IPS-20b (cell line): ENCODE results near the gene ZDHHC14.
"Not testable (repeated sequence)": the region's sequence is repeated elsewhere in the genome, so short reads cannot be mapped to it uniquely, and the experiment has no call there.

Source experiments
- H3K27ac ChIP-seq: one replicate; pipeline ENCODE4 v1.5.1; 2013; ENCODE audit warnings: low read length
- H3K27me3 ChIP-seq: 2 replicates; pipeline ENCODE4 v1.6.1; 2013; ENCODE audit warnings: mild to moderate bottlenecking, low read length, inconsistent platforms; ENCODE audit not compliant: insufficient read depth
- H3K36me3 ChIP-seq: 2 replicates; pipeline ENCODE4 v1.6.1; 2013; ENCODE audit warnings: low read depth, mild to moderate bottlenecking, inconsistent platforms, low read length, moderate library complexity; ENCODE audit not compliant: insufficient read depth
- H3K4me1 ChIP-seq: 2 replicates; pipeline ENCODE4 v1.6.1; 2013; ENCODE audit warnings: mild to moderate bottlenecking, control low read depth, inconsistent platforms, low read length, moderate library complexity; ENCODE audit not compliant: insufficient read depth
- H3K4me3 ChIP-seq: 2 replicates; pipeline ENCODE4 v1.5.1; 2013; ENCODE audit warnings: mild to moderate bottlenecking, low read length, inconsistent platforms
- H3K9ac ChIP-seq: 2 replicates; pipeline ENCODE4 v1.6.1; 2013; ENCODE audit warnings: low read depth, mild to moderate bottlenecking, inconsistent platforms, low read length, moderate library complexity
- H3K9me3 ChIP-seq: 2 replicates; pipeline ENCODE4 v1.6.1; 2013; ENCODE audit warnings: mild to moderate bottlenecking, low read depth, low read length, inconsistent platforms; ENCODE audit not compliant: insufficient read depth

The ZDHHC14 gene

GRCh38 chr6:157556671-157557430 lies 175.9 kb downstream of the ZDHHC14 start:
- peaks cover 26% of the 10 kb centered on the region; the same call in 1 of the 2 replicates for H3K4me1 ChIP-seq
- H3K9me3 ChIP-seq: no peaks in the 10 kb centered on the region
- no peak overlapping the region for H3K27ac ChIP-seq
- H3K36me3 ChIP-seq: no peaks in the 10 kb centered on the region
- no peaks in the 10 kb centered on the region for H3K27me3 ChIP-seq
- no peak overlapping the region for H3K9ac ChIP-seq
- no peak overlapping the region for H3K4me3 ChIP-seq

- H3K4me1 ChIP-seq: peaks cover 24% of the 10 kb centered on the region; the same call in 1 of the 2 replicates
- H3K4me3 ChIP-seq: no peak overlapping the region
- no peaks in the 10 kb centered on the region for H3K27me3 ChIP-seq
- H3K36me3 ChIP-seq: no peaks in the 10 kb centered on the region
- no peak overlapping the region for H3K27ac ChIP-seq
- H3K9me3 ChIP-seq: no peaks in the 10 kb centered on the region
- H3K9ac ChIP-seq: no peak overlapping the region
Measured at GRCh38 chr6:157557559-157557958, 176.6 kb downstream of the ZDHHC14 start.

DNA sequence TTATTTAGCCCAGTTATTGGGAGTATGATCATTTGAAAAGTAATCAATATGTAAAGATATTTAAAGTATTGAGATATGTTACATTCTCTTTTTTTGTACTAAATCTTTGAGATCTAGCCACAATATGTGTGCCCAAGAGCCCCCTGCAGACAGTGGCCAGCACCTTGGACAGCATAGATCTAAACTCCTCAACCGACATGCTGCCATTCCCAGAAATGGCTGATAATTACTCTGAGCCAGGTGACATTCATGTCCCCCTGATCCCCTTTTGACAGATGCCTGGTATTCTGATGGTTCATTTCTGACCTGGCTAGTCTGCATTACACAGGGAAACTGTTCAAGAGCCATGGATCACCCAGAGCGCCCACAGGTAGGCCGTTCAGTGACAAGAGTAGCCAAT lies 177.1 kb downstream of the ZDHHC14 start:
- Histone ChIP-seq H3K9ac (no peak overlapping the region), H3K9me3 (no peaks in the 10 kb centered on the region), H3K4me1 (peaks cover 19% of the 10 kb centered on the region; the same call in 1 of the 2 replicates), H3K27ac (no peak overlapping the region), H3K27me3 (no peaks in the 10 kb centered on the region), H3K4me3 (no peak overlapping the region), H3K36me3 (no peaks in the 10 kb centered on the region)

DNA sequence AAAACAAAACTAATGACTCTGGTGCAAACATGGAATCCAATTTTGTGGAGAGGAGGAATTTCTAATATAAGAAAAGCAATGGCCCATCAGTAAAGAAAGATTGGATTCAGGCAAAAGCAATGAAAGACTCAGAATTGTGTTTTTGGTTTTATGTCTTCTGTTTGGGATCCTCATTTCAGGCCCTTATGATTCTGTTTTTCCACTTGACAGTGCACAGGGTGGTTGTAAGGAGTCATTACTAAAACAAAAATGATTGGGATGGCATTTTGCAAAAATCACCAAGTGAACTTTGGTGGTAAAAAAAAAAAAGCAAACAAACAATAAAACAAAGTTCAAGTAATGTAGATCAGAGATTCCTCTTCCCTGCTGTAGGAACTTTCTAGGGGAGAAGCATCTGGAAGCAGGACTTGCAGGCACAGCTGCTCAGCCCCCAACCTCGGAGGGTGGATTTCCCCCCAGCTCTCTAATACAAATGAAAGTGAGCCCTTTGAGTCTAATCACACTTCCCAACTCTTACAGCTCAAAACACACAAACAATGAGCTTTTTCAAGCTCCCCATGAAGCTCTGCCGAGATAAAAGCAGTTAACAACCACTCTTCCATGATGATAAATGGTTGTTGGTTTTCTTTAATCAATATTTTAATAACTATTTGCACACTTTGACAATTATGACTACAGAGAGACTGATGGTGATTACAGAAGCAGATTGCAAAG lies 177.7 kb downstream of the ZDHHC14 start:
- H3K4me1 ChIP-seq: peaks cover 13% of the 10 kb centered on the region; the same call in 1 of the 2 replicates
- H3K36me3 ChIP-seq: no peaks in the 10 kb centered on the region

DNA sequence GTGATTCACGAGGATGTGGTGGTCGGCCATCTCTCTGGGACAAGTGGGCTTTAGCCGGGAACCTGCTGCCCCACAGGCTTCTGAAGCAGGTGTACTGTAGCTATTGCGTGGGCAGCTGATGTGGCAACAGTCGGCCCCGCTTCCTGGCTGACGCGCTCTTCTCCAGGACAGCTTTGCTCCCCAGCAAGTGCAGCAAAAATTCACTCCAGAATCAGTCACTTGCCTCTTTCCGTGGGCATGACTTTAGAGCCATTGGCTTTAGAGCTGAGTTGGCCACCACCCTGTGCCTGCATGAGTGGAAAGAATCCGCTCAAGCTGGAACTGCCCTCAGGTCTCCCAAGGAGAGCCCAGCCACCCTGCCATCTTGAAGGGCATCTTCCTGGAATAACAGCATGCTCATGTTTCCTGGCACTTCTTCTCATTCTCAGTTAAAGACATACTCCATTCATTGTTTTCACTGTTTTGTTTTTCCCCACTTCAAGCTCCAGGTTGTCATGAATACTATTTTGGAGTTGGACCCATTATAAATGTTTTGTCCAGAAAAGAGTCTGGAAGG lies 178.3 kb downstream of the ZDHHC14 start:
- no peak overlapping the region for H3K4me3 ChIP-seq
- H3K27ac ChIP-seq: no peak overlapping the region
- no peak overlapping the region for H3K9ac ChIP-seq
- no peaks in the 10 kb centered on the region for H3K9me3 ChIP-seq
- H3K36me3 ChIP-seq: no peaks in the 10 kb centered on the region
- H3K4me1 ChIP-seq: peaks cover 9% of the 10 kb centered on the region; the same call in 1 of the 2 replicates
- H3K27me3 ChIP-seq: no peaks in the 10 kb centered on the region

More for the DNA sequence above, 177.7 kb downstream of the ZDHHC14 start:
- H3K27ac ChIP-seq: no peak overlapping the region
- H3K9ac ChIP-seq: no peak overlapping the region
- no peaks in the 10 kb centered on the region for H3K9me3 ChIP-seq
- H3K4me3 ChIP-seq: no peak overlapping the region
- H3K27me3 ChIP-seq: no peaks in the 10 kb centered on the region

DNA sequence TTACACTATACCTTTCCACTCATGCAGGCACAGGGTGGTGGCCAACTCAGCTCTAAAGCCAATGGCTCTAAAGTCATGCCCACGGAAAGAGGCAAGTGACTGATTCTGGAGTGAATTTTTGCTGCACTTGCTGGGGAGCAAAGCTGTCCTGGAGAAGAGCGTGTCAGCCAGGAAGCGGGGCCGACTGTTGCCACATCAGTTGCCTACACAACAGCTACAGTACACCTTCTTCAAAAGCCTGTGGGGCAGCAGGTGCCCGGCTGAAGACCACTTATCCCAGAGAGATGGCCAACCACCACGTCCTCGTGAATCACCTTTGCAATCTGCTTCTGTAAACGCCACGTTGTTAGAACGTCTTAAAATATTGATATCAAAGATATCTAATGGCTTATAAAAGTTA lies 179.1 kb downstream of the ZDHHC14 start:
- not testable (repeated sequence) for H3K27me3 ChIP-seq, H3K4me3 ChIP-seq, H3K27ac ChIP-seq, H3K36me3 ChIP-seq, H3K4me1 ChIP-seq, H3K9me3 ChIP-seq, H3K9ac ChIP-seq

GRCh38 chr6:157560691-157561413 lies 179.9 kb downstream of the ZDHHC14 start:
- no peak overlapping the region for H3K27ac ChIP-seq
- no peaks in the 10 kb centered on the region for H3K27me3 ChIP-seq
- no peaks in the 10 kb centered on the region for H3K9me3 ChIP-seq
- no peaks in the 10 kb centered on the region for H3K36me3 ChIP-seq
- H3K9ac ChIP-seq: no peak overlapping the region
- H3K4me3 ChIP-seq: no peak overlapping the region
- H3K4me1 ChIP-seq: no peaks in the 10 kb centered on the region

GRCh38 chr6:157561414-157561790 lies 180.4 kb downstream of the ZDHHC14 start:
- Histone ChIP-seq H3K4me1 (no peaks in the 10 kb centered on the region), H3K36me3 (no peaks in the 10 kb centered on the region), H3K4me3 (no peak overlapping the region), H3K27ac (no peak overlapping the region), H3K9ac (no peak overlapping the region), H3K9me3 (no peaks in the 10 kb centered on the region), H3K27me3 (no peaks in the 10 kb centered on the region)

DNA sequence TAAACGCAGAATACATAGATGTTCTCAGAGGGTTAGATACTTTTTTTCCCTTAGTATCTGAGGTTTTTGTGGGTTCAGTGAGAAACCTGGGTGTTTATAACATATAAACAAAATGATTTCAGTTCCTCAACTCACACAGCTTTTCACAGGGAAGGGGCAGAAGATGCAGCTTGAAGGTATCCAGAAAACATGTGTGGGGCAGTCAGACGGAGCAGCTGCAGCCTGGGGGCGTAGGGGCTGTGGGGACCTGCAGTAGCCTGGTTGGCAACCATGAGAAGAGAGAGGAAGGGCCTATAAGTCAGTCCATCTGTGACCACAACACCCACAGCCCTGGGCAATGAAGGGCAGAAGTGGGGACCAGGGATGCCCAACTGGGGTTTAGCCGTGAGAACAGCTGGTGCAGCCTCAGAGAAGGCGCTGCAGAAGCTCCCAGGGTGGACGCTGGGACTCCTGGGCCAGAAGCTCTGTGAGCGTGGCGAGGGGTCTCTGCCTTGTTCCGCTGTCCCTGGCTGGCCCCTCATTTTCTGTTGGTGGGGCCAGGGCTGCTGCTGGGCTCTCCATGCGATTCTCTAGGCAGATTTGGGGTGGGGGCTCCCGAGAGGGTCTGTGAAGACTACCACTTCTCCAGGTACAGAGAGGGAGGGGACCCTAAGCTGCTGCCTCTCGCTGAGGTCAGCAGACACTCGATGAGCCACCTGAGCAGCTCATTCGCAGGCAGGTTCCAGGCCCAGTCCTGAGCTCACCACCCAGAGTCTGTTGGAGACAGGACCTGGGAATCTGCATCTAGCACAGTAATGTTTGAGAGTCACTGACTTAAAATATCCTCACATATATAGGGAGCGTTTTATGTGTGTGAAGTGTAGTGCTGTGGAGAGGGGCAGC lies 181.2 kb downstream of the ZDHHC14 start:
- no peak overlapping the region for H3K9ac ChIP-seq
- no peaks in the 10 kb centered on the region for H3K4me1 ChIP-seq
- H3K27ac ChIP-seq: no peak overlapping the region
- no peaks in the 10 kb centered on the region for H3K36me3 ChIP-seq
- H3K4me3 ChIP-seq: no peak overlapping the region
- no peaks in the 10 kb centered on the region for H3K27me3 ChIP-seq
- H3K9me3 ChIP-seq: no peaks in the 10 kb centered on the region

DNA sequence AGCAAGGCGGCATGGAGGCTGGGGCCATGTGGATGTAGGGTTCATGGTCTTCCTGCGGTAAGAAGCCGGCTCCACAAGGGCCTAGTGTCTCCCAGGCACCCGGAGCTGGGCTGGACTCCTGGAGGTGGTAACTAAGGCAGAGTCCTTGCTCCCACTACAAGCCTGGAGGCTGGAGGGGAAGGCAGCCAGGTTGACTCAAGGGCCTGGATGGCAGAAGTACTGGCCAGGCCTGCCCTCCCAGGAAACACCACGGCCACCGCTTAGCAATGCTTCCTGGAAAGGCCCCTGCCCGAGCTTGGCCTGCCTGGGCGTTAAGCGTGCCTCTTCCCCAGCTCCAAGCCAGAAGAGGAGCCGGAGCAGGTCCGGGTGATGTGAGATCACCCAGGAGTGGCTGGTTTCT lies 182.0 kb downstream of the ZDHHC14 start:
- Histone ChIP-seq H3K9me3 (no peaks in the 10 kb centered on the region), H3K4me1 (no peaks in the 10 kb centered on the region), H3K4me3 (no peak overlapping the region), H3K9ac (no peak overlapping the region), H3K27me3 (no peaks in the 10 kb centered on the region), H3K36me3 (no peaks in the 10 kb centered on the region), H3K27ac (no peak overlapping the region)
